GM10847 (cell line): Measurements from ENCODE around the gene ELK3.

ENCODE experiments used
- POLR2A ChIP-seq: IDR thresholded peaks from 2 replicates; pipeline ENCODE4 v1.6.1; 2011; ENCODE audit not compliant: insufficient read length; ENCODE audit errors: extremely low read depth

The ELK3 gene

GRCh38 chr12:96274331-96274730, 80.2 kb downstream of the ELK3 start:
- TF ChIP-seq POLR2A, result no peak

DNA sequence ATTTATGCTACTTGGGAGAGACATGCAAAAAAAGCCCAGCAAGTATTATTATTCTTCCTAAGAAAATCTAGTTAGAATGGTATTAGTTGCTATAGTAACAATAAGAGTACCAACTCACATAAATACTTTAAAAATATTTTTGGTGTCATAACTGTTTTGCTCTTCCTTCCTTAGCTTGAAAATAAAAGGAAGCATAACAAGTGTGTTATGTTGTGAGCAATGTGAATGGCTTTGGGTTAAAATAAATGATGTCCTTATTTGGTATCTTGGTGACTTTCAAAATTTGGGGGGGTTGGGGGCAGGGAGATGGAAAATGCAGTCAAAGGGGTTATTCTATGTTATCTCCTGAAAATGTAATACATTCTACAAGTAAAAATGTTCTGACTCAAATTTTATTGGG, 91.0 kb downstream of the ELK3 start:
- TF ChIP-seq POLR2A, result no peak

GRCh38 chr12:96289067-96289466, 94.9 kb downstream of the ELK3 start:
- TF ChIP-seq POLR2A, result no peak

GRCh38 chr12:96293093-96293492, 98.9 kb downstream of the ELK3 start:
- TF ChIP-seq POLR2A, result no peak

DNA sequence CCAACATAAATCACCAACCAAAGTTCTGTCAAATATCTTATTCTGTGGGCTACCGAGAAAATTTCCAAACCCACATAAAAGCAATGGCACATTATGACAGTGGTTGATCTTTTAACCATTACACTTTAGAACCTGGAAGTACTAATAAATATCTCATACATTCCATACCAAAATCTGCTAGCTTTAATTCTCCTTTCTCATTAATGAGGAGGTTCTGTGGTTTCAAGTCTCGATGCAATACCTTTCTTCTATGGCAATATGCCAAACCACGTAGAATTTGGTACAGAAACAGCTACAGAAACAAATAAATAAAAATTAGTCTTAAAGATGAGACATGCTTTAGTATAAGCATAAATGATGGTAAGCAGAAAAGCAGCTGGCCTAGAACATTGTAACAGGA, 100.7 kb downstream of the ELK3 start:
- no peak for TF ChIP-seq POLR2A

- no peak for TF ChIP-seq POLR2A
Measured at GRCh38 chr12:96295532-96296160, 101.5 kb downstream of the ELK3 start.

DNA sequence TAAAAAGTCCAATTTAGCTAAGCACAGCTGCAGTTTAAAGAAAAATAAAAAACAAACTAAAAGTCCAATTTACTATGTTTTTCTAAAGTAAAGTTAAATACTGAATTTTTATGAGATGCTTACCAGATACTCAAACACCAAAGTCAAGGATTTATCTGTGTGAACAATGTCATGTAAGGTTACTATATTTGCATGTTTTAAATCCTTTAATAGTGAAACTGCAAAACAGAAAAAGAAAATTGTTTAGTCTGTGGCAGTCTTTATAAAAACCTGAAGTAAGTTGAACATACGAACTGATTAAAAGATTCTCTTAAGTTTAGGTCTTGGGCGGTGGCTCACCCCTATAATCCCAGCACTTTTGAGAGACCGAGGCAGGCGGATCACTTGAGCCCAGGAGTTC, 103.3 kb downstream of the ELK3 start:
- no peak for TF ChIP-seq POLR2A

GRCh38 chr12:96300064-96300463, 105.9 kb downstream of the ELK3 start:
- no peak for TF ChIP-seq POLR2A

DNA sequence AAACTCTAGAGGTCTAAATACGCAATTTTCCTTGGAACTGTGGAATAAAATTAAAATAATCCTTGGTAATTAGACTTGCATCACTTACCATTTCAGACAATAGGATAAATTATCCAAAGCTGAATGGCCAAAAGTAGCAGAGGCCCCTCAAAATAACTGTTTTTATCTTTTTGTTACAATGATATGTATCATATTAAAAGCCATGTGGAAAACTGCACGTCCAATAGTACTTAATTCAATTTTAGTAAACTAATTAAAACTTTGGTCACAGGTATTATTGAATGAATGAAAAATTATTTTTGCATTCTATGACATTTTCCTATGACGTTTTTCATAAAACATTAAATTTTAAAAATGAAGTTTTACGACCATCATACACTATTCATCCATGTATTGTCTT, 107.6 kb downstream of the ELK3 start:
- TF ChIP-seq POLR2A, result no peak

DNA sequence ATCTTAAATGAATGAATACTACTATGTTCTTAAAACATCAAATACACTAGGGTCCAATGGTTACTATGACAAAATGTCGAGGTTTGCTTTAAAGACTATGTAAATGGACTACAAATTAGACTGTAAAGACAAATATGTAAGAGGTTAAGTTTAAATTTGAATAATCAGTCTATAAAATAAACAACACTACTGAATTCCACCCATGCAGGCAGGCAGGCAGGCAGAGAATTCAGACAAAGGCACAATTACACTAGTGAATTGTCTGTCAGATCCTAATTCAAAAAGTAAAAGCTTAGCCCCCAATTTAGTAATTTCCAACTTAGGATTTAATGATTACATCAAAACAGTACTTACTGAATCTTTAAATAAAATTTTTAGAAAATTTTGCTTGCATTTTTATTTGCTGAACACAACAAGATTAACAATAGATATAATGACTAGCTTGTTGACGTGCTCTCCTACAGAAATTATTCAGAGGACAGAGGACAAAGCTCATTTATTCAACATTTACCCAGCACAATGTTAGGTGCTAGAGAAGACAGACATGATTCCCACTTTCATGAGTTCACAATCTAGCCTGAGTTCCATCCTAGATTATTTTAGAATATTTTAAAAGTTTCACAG, 108.6 kb downstream of the ELK3 start:
- no peak for TF ChIP-seq POLR2A

DNA sequence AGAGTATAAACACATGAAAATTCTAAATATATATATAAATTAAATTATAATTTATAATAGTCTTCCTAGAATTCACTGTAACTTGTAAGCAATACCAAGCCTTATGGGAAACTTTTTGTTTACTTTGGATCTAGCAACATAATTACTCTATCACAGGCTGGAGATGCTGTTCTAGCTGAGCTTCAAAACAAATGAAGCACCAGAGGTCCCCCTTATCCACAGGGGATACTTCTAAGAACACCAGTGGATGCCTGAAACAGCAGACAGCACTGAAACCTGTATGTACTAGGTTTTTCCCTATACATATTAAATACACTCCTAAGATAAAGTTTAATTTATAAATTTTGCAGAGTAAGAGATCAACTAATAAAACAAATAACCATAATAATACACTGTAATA, 109.5 kb downstream of the ELK3 start:
- TF ChIP-seq POLR2A, result no peak

GRCh38 chr12:96305665-96306064, 111.5 kb downstream of the ELK3 start:
- no peak for TF ChIP-seq POLR2A

- TF ChIP-seq POLR2A, result no peak
Measured at GRCh38 chr12:96308881-96309280, 114.7 kb downstream of the ELK3 start.

- TF ChIP-seq POLR2A, result no peak
Measured at GRCh38 chr12:96310067-96310466, 115.9 kb downstream of the ELK3 start.

DNA sequence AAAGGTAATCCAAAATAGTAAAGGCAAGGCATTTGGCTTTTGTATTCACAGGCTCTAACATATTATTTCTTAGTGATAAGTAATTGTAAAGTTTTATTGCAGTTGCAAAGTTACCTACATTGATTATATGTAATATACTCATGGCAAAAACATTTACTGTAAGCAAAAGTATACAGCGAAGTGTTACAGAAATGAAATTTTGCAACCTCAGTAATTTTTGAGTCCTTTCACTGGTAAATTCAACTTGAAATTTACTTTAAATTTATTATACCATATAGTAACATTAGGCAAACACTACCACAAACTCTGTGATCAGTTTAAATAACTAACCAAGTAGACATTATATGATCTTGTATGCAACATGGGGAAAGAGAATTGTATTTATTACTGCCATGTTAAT, 117.0 kb downstream of the ELK3 start:
- TF ChIP-seq POLR2A, result no peak

GRCh38 chr12:96313606-96314005, 119.4 kb downstream of the ELK3 start:
- no peak for TF ChIP-seq POLR2A

DNA sequence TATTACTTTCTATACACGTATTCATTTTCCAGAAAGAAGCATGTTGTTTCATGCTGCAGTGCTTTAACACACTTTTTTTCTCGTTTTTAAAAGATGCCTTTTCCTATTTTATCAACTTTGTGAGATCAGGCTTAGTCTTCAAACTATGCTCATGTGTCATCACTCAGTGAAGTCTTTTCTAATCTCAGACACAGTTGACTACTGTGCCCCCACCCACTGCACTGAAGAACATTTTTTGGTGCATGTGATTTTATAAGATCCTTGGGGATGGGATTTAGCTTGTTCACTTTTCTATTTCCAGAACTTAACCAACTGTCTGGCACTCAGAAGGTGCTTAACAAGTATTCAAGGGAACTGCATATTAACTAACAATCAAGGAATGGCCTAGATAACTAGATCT, 120.5 kb downstream of the ELK3 start:
- TF ChIP-seq POLR2A, result no peak
